NCI-H345 treated with DMSO at 0.1 percent for 48 hours (cell line): ENCODE results near the gene KLF12.
A peak's percentile ranks its signal among the peaks of the same experiment; 100 is the strongest.

Experiments used
- DNase-seq: peaks from one replicate; lab custom pipeline; 2025; ENCODE audit not compliant: unreplicated experiment; lab: John Stamatoyannopoulos, UW

KLF12 gene

GRCh38 chr13:74135326-74136083 lies 1.3 kb upstream of the KLF12 start:
- peak; percentile 41 for DNase-seq

- DNase-seq = peak; percentile 54
Observed at GRCh38 chr13:74134777-74135325, 647 bp upstream of the KLF12 start.

GRCh38 chr13:74133657-74134201 lies 475 bp downstream of the KLF12 start:
- peak; percentile 77 for DNase-seq

- DNase-seq = peak; percentile 45
Observed at GRCh38 chr13:74132776-74133656, 1.2 kb downstream of the KLF12 start.

GRCh38 chr13:74132152-74132775 lies 1.9 kb downstream of the KLF12 start:
- DNase-seq = no peak

GRCh38 chr13:74131227-74131626 lies 3.0 kb downstream of the KLF12 start:
- DNase-seq = no peak

GRCh38 chr13:74129500-74130191 lies 4.6 kb downstream of the KLF12 start:
- DNase-seq = no peak

- DNase-seq = no peak
Observed at GRCh38 chr13:74128156-74128767, 5.9 kb downstream of the KLF12 start.

- no peak for DNase-seq
Observed at GRCh38 chr13:74118328-74118727, 15.9 kb downstream of the KLF12 start.

- no peak for DNase-seq
Observed at GRCh38 chr13:74117207-74117705, 16.9 kb downstream of the KLF12 start.

GRCh38 chr13:74115133-74115532 lies 19.1 kb downstream of the KLF12 start:
- no peak for DNase-seq

GRCh38 chr13:74114641-74115040 lies 19.6 kb downstream of the KLF12 start:
- no peak for DNase-seq

GRCh38 chr13:74114202-74114601 lies 20.0 kb downstream of the KLF12 start:
- DNase-seq = no peak

- no peak for DNase-seq
Observed at GRCh38 chr13:74111901-74112824, 22.0 kb downstream of the KLF12 start.

GRCh38 chr13:74111399-74111798 lies 22.8 kb downstream of the KLF12 start:
- DNase-seq = no peak

- DNase-seq = no peak
Observed at GRCh38 chr13:74110053-74110452, 24.2 kb downstream of the KLF12 start.

GRCh38 chr13:74107598-74107997 lies 26.6 kb downstream of the KLF12 start:
- no peak for DNase-seq

GRCh38 chr13:74105871-74106270 lies 28.3 kb downstream of the KLF12 start:
- DNase-seq = no peak
